ENCODE measurements around the gene RPS2.

DNA sequence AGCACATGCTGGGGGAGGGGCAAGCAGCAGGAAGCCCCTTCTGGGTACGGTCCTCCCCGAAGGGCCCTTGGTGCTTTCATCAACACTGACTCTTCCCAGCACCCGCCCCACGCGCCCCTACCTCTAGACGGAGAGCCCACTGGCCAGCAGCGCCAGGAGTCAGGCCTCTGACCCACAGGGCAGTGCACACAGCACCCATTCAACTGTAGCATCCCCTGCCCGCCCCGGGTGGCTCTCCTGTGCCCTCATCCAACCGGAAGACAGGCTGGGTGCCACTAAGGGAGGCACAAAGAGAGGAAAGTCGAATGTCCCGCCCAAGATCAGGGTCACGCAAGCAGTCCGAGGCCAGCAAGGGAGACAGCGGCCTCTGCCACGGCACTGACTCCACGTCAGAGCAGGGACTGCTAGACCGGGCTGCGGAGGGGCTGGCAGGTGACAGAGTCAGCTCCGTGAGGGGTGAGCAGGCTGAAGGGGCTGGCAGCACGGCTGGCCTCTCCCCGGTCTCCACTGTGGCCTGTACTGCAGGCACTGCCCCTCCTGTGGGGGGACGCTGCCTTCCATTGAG, 31.4 kb downstream of the RPS2 start:
- TF ChIP-seq CTCF (IDR thresholded peaks at IDR 0.05), result no peak
- no peak for TF ChIP-seq SIN3A (IDR thresholded peaks at IDR 0.05; ENCODE audit: borderline replicate concordance, low read depth, low read length)
- no peak for TF ChIP-seq REST (IDR thresholded peaks at IDR 0.05; ENCODE audit: low read depth, low read length)
- TF ChIP-seq SMC3 (IDR thresholded peaks at IDR 0.05; ENCODE audit: low read depth, low read length), result no peak
- no peak for TF ChIP-seq POLR2AphosphoS5 (IDR thresholded peaks at IDR 0.05; ENCODE audit: low read depth, low read length)
- TF ChIP-seq RAD21 (IDR thresholded peaks at IDR 0.05; ENCODE audit: low read length), result no peak
- no peak for TF ChIP-seq FOXJ3 (CRISPR knock-in tag; IDR thresholded peaks at IDR 0.05)
- TF ChIP-seq CHD2 (IDR thresholded peaks at IDR 0.05; ENCODE audit: low read length, partially characterized antibody), result no peak
- no peak for TF ChIP-seq EP300 (IDR thresholded peaks at IDR 0.05; ENCODE audit: borderline replicate concordance in 1 of 2, low read depth in 1 of 2, low read length in 1 of 2)
- TF ChIP-seq MEF2A (IDR thresholded peaks at IDR 0.05; ENCODE audit: borderline replicate concordance, low read depth), result no peak
- TF ChIP-seq, protein P1, sequence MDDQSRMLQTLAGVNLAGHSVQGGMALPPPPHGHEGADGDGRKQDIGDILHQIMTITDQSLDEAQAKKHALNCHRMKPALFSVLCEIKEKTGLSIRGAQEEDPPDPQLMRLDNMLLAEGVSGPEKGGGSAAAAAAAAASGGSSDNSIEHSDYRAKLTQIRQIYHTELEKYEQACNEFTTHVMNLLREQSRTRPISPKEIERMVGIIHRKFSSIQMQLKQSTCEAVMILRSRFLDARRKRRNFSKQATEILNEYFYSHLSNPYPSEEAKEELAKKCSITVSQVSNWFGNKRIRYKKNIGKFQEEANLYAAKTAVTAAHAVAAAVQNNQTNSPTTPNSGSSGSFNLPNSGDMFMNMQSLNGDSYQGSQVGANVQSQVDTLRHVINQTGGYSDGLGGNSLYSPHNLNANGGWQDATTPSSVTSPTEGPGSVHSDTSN (IDR thresholded peaks at IDR 0.05), result no peak
- TF ChIP-seq RCOR1 (IDR thresholded peaks at IDR 0.05; ENCODE audit: low read length), result no peak
- TF ChIP-seq, protein P2, sequence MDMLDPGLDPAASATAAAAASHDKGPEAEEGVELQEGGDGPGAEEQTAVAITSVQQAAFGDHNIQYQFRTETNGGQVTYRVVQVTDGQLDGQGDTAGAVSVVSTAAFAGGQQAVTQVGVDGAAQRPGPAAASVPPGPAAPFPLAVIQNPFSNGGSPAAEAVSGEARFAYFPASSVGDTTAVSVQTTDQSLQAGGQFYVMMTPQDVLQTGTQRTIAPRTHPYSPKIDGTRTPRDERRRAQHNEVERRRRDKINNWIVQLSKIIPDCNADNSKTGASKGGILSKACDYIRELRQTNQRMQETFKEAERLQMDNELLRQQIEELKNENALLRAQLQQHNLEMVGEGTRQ (IDR thresholded peaks at IDR 0.05; ENCODE audit: borderline replicate concordance, low read depth, low read length), result no peak
- no peak for TF ChIP-seq ELF1 (IDR thresholded peaks at IDR 0.05)
